IMR-90 (cell line): ENCODE results near the gene FBXL16. TPM values are rescaled to one million over a fixed set of nuclear protein-coding genes. Genes with fewer than 3 reads are reported as not detected.

Experiments used
- ATAC-seq: fragments of 200-7000 bp; cut with Tn5 transposase; 2 replicates; pipeline ENCODE4 v1.9.1; 2020; ENCODE audit warnings: low read depth, mild to moderate bottlenecking, moderate library complexity
- BruUV-seq: library from RNA; stranded (reverse); fragments of 400-500 nt; replicated peaks from 2 replicates; lab custom pipeline; 2021; lab: Mats Ljungman, UMichigan
- CTCF ChIA-PET: fragments of 300-600 bp; formaldehyde crosslinking; extraction: SDS; loops from one replicate; lab custom pipeline; 2021; ENCODE audit warnings: antibody characterized with exemption; lab: Yijun Ruan, JAX
- POLR2A ChIA-PET: fragments of 300-600 bp; sonication (Branson Sonifier 250); formaldehyde crosslinking; loops from one replicate; lab custom pipeline; 2022; ENCODE audit warnings: antibody characterized with exemption; ENCODE audit not compliant: unreplicated experiment; lab: Charles Lee
- DNase-seq: peaks from one replicate; pipeline ENCODE4 v3.0.0; 2013
- H2AFZ ChIP-seq: replicated peaks from 2 replicates; pipeline ENCODE3; 2013; ENCODE audit warnings: low read length, mild to moderate bottlenecking; ENCODE audit not compliant: poor library complexity
- H2AK5ac ChIP-seq: 2 replicates; pipeline ENCODE4 v1.6.1; 2013; ENCODE audit warnings: low read depth, low read length, inconsistent platforms
- H2AK9ac ChIP-seq: replicated peaks from 2 replicates; pipeline ENCODE3; 2013; ENCODE audit warnings: mild to moderate bottlenecking, low read depth, low read length, moderate library complexity; ENCODE audit not compliant: poor library complexity
- H2BK120ac ChIP-seq: 2 replicates; pipeline ENCODE4 v1.6.1; 2013; ENCODE audit warnings: low read depth, low read length, inconsistent platforms
- H2BK15ac ChIP-seq: 3 replicates; pipeline ENCODE4 v1.6.1; 2013; ENCODE audit warnings: low read depth, low read length, inconsistent platforms
- H2BK20ac ChIP-seq: 2 replicates; pipeline ENCODE4 v1.6.1; 2013; ENCODE audit warnings: low read depth, mild to moderate bottlenecking, inconsistent platforms, low read length, moderate library complexity
- H2BK5ac ChIP-seq: 2 replicates; pipeline ENCODE4 v1.6.1; 2013; ENCODE audit warnings: mild to moderate bottlenecking, low read depth, low read length, inconsistent platforms; ENCODE audit not compliant: poor library complexity, severe bottlenecking
- H3K14ac ChIP-seq: replicated peaks from 2 replicates; pipeline ENCODE4 v1.6.1; 2013; ENCODE audit warnings: low read depth, low read length, inconsistent platforms
- H3K18ac ChIP-seq: 2 replicates; pipeline ENCODE4 v1.6.1; 2013; ENCODE audit warnings: low read depth, low read length, control low read depth
- H3K23ac ChIP-seq: 2 replicates; pipeline ENCODE4 v1.6.1; 2013; ENCODE audit warnings: low read depth, low read length, inconsistent platforms
- H3K27ac ChIP-seq: 2 replicates; pipeline ENCODE4 v1.5.1; 2013; ENCODE audit warnings: mild to moderate bottlenecking, control low read depth, low read length; ENCODE audit not compliant: insufficient read depth
- H3K27me3 ChIP-seq: 2 replicates; pipeline ENCODE4 v1.6.1; 2013; ENCODE audit warnings: low read length; ENCODE audit not compliant: control insufficient read depth, insufficient read depth
- H3K36me3 ChIP-seq: 2 replicates; pipeline ENCODE4 v1.6.1; 2013; ENCODE audit warnings: low read length, mixed read lengths; ENCODE audit not compliant: control insufficient read depth, insufficient read depth
- H3K4ac ChIP-seq: 2 replicates; pipeline ENCODE4 v1.6.1; 2013; ENCODE audit warnings: low read depth, low read length, inconsistent platforms
- H3K4me1 ChIP-seq: 2 replicates; pipeline ENCODE4 v1.6.1; 2013; ENCODE audit warnings: low read length, mixed read lengths; ENCODE audit not compliant: control insufficient read depth, insufficient read depth
- H3K4me2 ChIP-seq: 2 replicates; pipeline ENCODE4 v1.6.1; 2013; ENCODE audit warnings: low read depth, mild to moderate bottlenecking, control low read depth, low read length, moderate library complexity
- H3K4me3 ChIP-seq: 2 replicates; pipeline ENCODE4 v1.5.1; 2013; ENCODE audit warnings: low read depth, mild to moderate bottlenecking, control low read depth, low read length, moderate library complexity; ENCODE audit not compliant: insufficient read depth
- H3K56ac ChIP-seq: 2 replicates; pipeline ENCODE4 v1.6.1; 2013; ENCODE audit warnings: low read length, inconsistent platforms; ENCODE audit not compliant: insufficient read depth; ENCODE audit errors: extremely low read depth
- H3K79me1 ChIP-seq, 2 experiments: 2 replicates each; pipeline ENCODE4 v1.6.1; 2013; ENCODE audit warnings: low read length in 2 of 2, inconsistent platforms in 1 of 2, low read depth in 1 of 2
- H3K9ac ChIP-seq: 2 replicates; pipeline ENCODE4 v1.6.1; 2013; ENCODE audit warnings: low read depth, low read length, control low read depth
- H3K9me1 ChIP-seq: 2 replicates; pipeline ENCODE4 v1.6.1; 2013; ENCODE audit warnings: low read length, inconsistent platforms; ENCODE audit not compliant: insufficient read depth
- H3K9me3 ChIP-seq: 2 replicates; pipeline ENCODE4 v1.6.1; 2013; ENCODE audit warnings: low read length; ENCODE audit not compliant: control insufficient read depth, insufficient read depth
- H4K20me1 ChIP-seq: 2 replicates; pipeline ENCODE4 v1.6.1; 2013; ENCODE audit warnings: low read length, inconsistent platforms; ENCODE audit not compliant: insufficient read depth
- H4K5ac ChIP-seq: 2 replicates; pipeline ENCODE4 v1.6.1; 2013; ENCODE audit warnings: mild to moderate bottlenecking, low read depth, low read length, control low read depth
- H4K8ac ChIP-seq, 2 experiments: 2 replicates each; pipeline ENCODE4 v1.6.1; 2013; ENCODE audit warnings: low read depth in 2 of 2, low read length in 2 of 2, control low read depth in 1 of 2, inconsistent platforms in 1 of 2
- H4K91ac ChIP-seq: 2 replicates; pipeline ENCODE4 v1.6.1; 2013; ENCODE audit warnings: low read depth, low read length, inconsistent platforms; ENCODE audit not compliant: insufficient read depth
- CEBPB ChIP-seq: IDR thresholded peaks from 2 replicates; pipeline ENCODE4 v1.6.1; 2012; ENCODE audit warnings: low read depth, low read length, improper control_type of control experiment
- CHD1 ChIP-seq: IDR thresholded peaks from 2 replicates; pipeline ENCODE4 v1.6.1; 2012; ENCODE audit warnings: low read depth, low read length, improper control_type of control experiment
- FOS ChIP-seq: fragments of 150-350 bp; IDR thresholded peaks from 2 replicates; pipeline ENCODE4 v1.6.1; 2016; ENCODE audit warnings: low read depth, low read length
- MAFK ChIP-seq: IDR thresholded peaks from 2 replicates; pipeline ENCODE4 v1.6.1; 2012; ENCODE audit warnings: low read depth, low read length, improper control_type of control experiment
- MAZ ChIP-seq: IDR thresholded peaks from 2 replicates; pipeline ENCODE4 v1.6.1; 2012; ENCODE audit warnings: low read depth, mild to moderate bottlenecking, low read length, improper control_type of control experiment, moderate library complexity, borderline replicate concordance
- MXI1 ChIP-seq: IDR thresholded peaks from 2 replicates; pipeline ENCODE4 v1.6.1; 2012; ENCODE audit warnings: low read depth, mild to moderate bottlenecking, low read length, moderate library complexity, borderline replicate concordance
- NFE2L2 ChIP-seq: fragments of 150-350 bp; IDR thresholded peaks from 2 replicates; pipeline ENCODE4 v1.6.1; 2016; ENCODE audit warnings: low read depth, mild to moderate bottlenecking, low read length
- POLR2A ChIP-seq: IDR thresholded peaks from 2 replicates; pipeline ENCODE4 v1.6.1; 2012; ENCODE audit warnings: mild to moderate bottlenecking, low read depth, low read length
- RAD21 ChIP-seq: IDR thresholded peaks from 2 replicates; pipeline ENCODE4 v1.6.1; 2012; ENCODE audit warnings: low read length, improper control_type of control experiment
- RCOR1 ChIP-seq: IDR thresholded peaks from 2 replicates; pipeline ENCODE4 v1.6.1; 2012; ENCODE audit warnings: mild to moderate bottlenecking, low read length, improper control_type of control experiment; ENCODE audit not compliant: insufficient replicate concordance
- SMC3 ChIP-seq: fragments of 150-350 bp; IDR thresholded peaks from 2 replicates; pipeline ENCODE4 v1.6.1; 2016; ENCODE audit warnings: low read depth, mild to moderate bottlenecking, antibody characterized with exemption, low read length, moderate library complexity
- WGBS, 2 experiments: methylation state at CpG; one replicate each; pipeline versions ENCODE4 v1.1.5 to v1.1.7; 2013; ENCODE audit warnings: missing lambda C conversion rate in 2 of 2; ENCODE audit not compliant: insufficient read length in 1 of 2; ENCODE audit errors: extremely low coverage in 2 of 2; 5-methylcytosine and 5-hydroxymethylcytosine counted together
- dilution Hi-C: fragments of 300-500 bp; cut with HindIII; formaldehyde crosslinking; loops from one replicate; pipeline ENCODE4 v1.14.3; 2018; ENCODE audit warnings: low sequenced_read_pairs; ENCODE audit not compliant: unreplicated experiment
- in situ Hi-C: fragments of 300-500 bp; cut with MboI; formaldehyde crosslinking; loops from 3 replicates; pipeline ENCODE4 v1.14.3; 2019; ENCODE audit warnings: low sequenced_read_pairs, inconsistent platforms, mixed read lengths
- intact Hi-C: fragments of 100-400 bp; cut with micrococcal nuclease; formaldehyde crosslinking; loops from 2 replicates; pipeline ENCODE4 v1.10.0; 2022
- polyA plus RNA-seq, 3 experiments: library from polyadenylated mRNA; depleted of rRNA; stranded (reverse); fragments of >200 nt; gene quantifications; 2 replicates each; pipeline ENCODE4 v1.2.3, GENCODE V29; 2012; ENCODE audit warnings: low replicate concordance in 1 of 3
- total RNA-seq: library from RNA; depleted of rRNA; stranded (reverse); fragments of >200 nt; gene quantifications from 2 replicates; pipeline ENCODE4 v1.2.3, GENCODE V29; 2012
- TF ChIP-seq, protein P1 (sequence below): fragments of 150-350 bp; IDR thresholded peaks from 2 replicates; pipeline ENCODE4 v1.6.1; 2016; ENCODE audit warnings: low read depth, mild to moderate bottlenecking, low read length, moderate library complexity, borderline replicate concordance
- TF ChIP-seq, protein P2 (sequence below): conservative IDR thresholded peaks from 2 replicates; pipeline ENCODE4 v1.5.1; 2012; ENCODE audit warnings: mild to moderate bottlenecking, low read depth, low read length, improper control_type of control experiment
- TF ChIP-seq, protein P3 (sequence below): fragments of 150-350 bp; IDR thresholded peaks from 2 replicates; pipeline ENCODE4 v1.6.1; 2017; ENCODE audit warnings: mild to moderate bottlenecking, antibody characterized with exemption, low read length, low read depth

FBXL16 gene
- total and polyA plus RNA-seq, 2 of the 4 experiments (the other 2 are of a cell fraction) = 0.18 to 2.2 TPM

DNA sequence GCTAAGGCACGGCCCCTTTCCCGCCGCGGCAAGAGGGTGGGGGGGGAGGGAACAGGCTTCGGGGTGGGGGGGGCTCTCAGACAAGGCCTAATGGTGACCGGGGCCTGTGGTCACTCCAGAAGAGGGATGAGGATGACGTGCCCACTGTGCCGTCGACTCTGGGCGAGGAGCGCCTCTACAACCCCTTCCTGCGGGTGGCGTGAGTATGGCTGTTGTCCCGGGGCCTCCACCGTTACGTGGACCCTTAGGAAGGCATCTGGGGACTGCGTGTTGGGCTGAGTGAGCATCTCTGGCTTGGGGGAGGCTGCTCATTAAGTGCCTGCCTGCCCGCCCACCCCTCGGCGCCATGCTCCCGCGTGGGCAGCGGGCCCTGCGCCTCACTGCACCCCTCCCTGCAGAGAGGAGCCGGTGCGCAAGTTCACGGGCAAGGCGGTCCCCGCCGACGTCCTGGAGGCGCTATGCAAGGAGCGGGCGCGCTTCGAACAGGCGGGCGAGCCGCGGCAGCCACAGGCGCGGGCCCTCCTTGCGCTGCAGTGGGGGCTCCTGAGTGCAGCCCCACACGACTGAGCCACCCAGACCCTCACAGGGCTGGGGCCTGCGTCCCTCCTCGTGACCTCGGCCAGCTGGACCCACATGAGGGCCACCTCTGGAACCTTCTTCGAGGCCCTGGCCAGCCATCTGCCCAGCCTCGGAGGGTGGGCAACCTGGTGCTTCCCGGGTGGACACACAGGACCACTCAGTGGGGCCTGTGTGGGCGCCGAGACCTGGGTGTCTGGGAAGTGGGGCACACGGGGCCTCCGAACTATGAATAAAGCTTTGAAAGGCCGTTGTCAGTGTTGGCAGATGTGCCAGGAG, 23.5 kb upstream of the FBXL16 start:
- H3K27me3 ChIP-seq = no peaks in the 10 kb centered on the region
- H2BK15ac ChIP-seq = no peak overlapping the region
- H2BK5ac ChIP-seq = peak overlapping the region; percentile 11
- no peak overlapping the region for H3K23ac ChIP-seq
- H3K18ac ChIP-seq = no peak overlapping the region
- H2AK5ac ChIP-seq = peak overlapping the region; percentile 78
- H4K91ac ChIP-seq = no peak overlapping the region
- peak overlapping the region; percentile 72 for H2AK9ac ChIP-seq
- H2BK120ac ChIP-seq = no peak overlapping the region
- no peak for DNase-seq
- BruUV-seq = no TSS peak
- peaks cover 2% of the 10 kb centered on the region; the same call in 1 of the 2 replicates for H3K9me1 ChIP-seq
- no peak overlapping the region; the same call in 1 of the 2 replicates for H3K4me2 ChIP-seq
- peaks cover 0 to 5% of the 10 kb centered on the region in 2 experiments; a peak in 1 of 4 replicates for H3K79me1 ChIP-seq
- in situ Hi-C loops = no loop called here
- peak overlapping the region; percentile 73; the same call in 1 of the 2 replicates for H3K4ac ChIP-seq
- ATAC-seq = no peak
- peaks cover 21% of the 10 kb centered on the region for H3K36me3 ChIP-seq
- 76% methylated on average over 22 of the region's 55 CpGs; no CpG with 5 or more reads in 1 of the 2 experiments for WGBS, 2 experiments
- no peak overlapping the region for H4K8ac ChIP-seq
- H4K5ac ChIP-seq = no peak overlapping the region
- H3K9me3 ChIP-seq = no peaks in the 10 kb centered on the region
- H3K9ac ChIP-seq = no peak overlapping the region
- no peak overlapping the region for H3K27ac ChIP-seq
- no peak overlapping the region for H3K56ac ChIP-seq
- peak overlapping the region; percentile 89 for H2AFZ ChIP-seq
- no peak overlapping the region for H2BK20ac ChIP-seq
- H3K4me3 ChIP-seq = no peak overlapping the region
- H3K14ac ChIP-seq = no peak overlapping the region
- ChIA-PET POLR2A (no interaction called here), CTCF (no interaction called here)
- H4K20me1 ChIP-seq = peaks cover 4% of the 10 kb centered on the region
- intact Hi-C loops = loop anchor here (5.0 kb wide), 1 partner anchor 58 kb away; the partner anchor contains the start of genes CHTF18 and RPUSD1
- dilution Hi-C loops = no loop called here
- H3K4me1 ChIP-seq = peaks cover 6% of the 10 kb centered on the region
- TF ChIP-seq, protein P1, sequence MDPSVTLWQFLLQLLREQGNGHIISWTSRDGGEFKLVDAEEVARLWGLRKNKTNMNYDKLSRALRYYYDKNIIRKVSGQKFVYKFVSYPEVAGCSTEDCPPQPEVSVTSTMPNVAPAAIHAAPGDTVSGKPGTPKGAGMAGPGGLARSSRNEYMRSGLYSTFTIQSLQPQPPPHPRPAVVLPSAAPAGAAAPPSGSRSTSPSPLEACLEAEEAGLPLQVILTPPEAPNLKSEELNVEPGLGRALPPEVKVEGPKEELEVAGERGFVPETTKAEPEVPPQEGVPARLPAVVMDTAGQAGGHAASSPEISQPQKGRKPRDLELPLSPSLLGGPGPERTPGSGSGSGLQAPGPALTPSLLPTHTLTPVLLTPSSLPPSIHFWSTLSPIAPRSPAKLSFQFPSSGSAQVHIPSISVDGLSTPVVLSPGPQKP = no peak
- TF ChIP-seq RCOR1 = no peak
- TF ChIP-seq CHD1 = no peak
- TF ChIP-seq CEBPB = no peak
- no peak for TF ChIP-seq FOS
- TF ChIP-seq SMC3 = no peak
- no peak for TF ChIP-seq RAD21
- TF ChIP-seq, protein P2, sequence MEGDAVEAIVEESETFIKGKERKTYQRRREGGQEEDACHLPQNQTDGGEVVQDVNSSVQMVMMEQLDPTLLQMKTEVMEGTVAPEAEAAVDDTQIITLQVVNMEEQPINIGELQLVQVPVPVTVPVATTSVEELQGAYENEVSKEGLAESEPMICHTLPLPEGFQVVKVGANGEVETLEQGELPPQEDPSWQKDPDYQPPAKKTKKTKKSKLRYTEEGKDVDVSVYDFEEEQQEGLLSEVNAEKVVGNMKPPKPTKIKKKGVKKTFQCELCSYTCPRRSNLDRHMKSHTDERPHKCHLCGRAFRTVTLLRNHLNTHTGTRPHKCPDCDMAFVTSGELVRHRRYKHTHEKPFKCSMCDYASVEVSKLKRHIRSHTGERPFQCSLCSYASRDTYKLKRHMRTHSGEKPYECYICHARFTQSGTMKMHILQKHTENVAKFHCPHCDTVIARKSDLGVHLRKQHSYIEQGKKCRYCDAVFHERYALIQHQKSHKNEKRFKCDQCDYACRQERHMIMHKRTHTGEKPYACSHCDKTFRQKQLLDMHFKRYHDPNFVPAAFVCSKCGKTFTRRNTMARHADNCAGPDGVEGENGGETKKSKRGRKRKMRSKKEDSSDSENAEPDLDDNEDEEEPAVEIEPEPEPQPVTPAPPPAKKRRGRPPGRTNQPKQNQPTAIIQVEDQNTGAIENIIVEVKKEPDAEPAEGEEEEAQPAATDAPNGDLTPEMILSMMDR = no peak
- no peak for TF ChIP-seq MAFK
- TF ChIP-seq POLR2A = no peak
- no peak for TF ChIP-seq MAZ
- TF ChIP-seq, protein P3, sequence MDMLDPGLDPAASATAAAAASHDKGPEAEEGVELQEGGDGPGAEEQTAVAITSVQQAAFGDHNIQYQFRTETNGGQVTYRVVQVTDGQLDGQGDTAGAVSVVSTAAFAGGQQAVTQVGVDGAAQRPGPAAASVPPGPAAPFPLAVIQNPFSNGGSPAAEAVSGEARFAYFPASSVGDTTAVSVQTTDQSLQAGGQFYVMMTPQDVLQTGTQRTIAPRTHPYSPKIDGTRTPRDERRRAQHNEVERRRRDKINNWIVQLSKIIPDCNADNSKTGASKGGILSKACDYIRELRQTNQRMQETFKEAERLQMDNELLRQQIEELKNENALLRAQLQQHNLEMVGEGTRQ = no peak
- TF ChIP-seq NFE2L2 = no peak
- no peak for TF ChIP-seq MXI1
